GM12891 (cell line): Measurements from ENCODE around the gene LUZP1.

ENCODE experiments used
- POLR2A ChIP-seq: IDR thresholded peaks from 2 replicates; pipeline ENCODE4 v1.6.1; 2011; ENCODE audit warnings: low read depth, low read length, control low read depth
- POLR2AphosphoS5 ChIP-seq: IDR thresholded peaks from 2 replicates; pipeline ENCODE4 v1.6.1; 2011; ENCODE audit warnings: low read depth, low read length, control low read depth
- SPI1 ChIP-seq: IDR thresholded peaks from 2 replicates; pipeline ENCODE4 v1.6.1; 2011; ENCODE audit warnings: low read depth, low read length, control low read depth
- TAF1 ChIP-seq: IDR thresholded peaks from 2 replicates; pipeline ENCODE4 v1.6.1; 2011; ENCODE audit warnings: low read depth, low read length, control low read depth

DNA sequence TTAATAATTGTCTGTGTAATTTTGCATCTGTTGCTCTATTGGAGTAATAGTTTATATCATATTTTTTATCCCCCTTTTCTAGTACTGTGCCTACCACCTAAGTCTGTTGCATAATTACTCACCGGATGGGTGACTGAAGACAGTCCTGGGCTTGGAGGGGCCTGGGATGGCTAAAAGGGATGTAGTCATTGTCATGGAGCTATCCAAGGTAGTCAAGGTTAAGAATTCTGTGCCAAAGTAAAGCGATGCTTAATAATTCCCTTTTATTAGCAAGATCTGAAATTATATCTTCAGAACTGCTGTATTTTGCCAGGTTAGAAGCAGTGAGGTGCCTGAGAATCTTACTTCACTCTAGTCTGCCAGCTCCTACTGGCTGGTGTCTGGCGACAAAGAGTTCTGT, 87.8 kb downstream of the LUZP1 start:
- no peak for TF ChIP-seq POLR2A
- no peak for TF ChIP-seq TAF1
- no peak for TF ChIP-seq POLR2AphosphoS5
- TF ChIP-seq SPI1, result no peak
